HL-60 (cell line): ENCODE data around the gene HEPACAM.

Source experiments
- DNase-seq, 2 experiments: peaks; one replicate each; pipeline ENCODE4 v3.0.0-alpha.2; 2010 to 2020; ENCODE audit warnings: low read depth in 1 of 2, low spot score in 1 of 2
- H3K27ac ChIP-seq: fragments of 250-450 bp; sonication (Bioruptor Pico); replicated peaks from 2 replicates; pipeline ENCODE4 v1.5.1; 2020; ENCODE audit warnings: mild to moderate bottlenecking, moderate library complexity
- H3K27me3 ChIP-seq: fragments of 250-450 bp; sonication (Bioruptor Pico); 2 replicates; pipeline ENCODE4 v1.5.1; 2021; ENCODE audit warnings: mild to moderate bottlenecking, moderate library complexity; ENCODE audit not compliant: insufficient read depth, poor library complexity, severe bottlenecking
- H3K4me3 ChIP-seq: replicated peaks from 2 replicates; pipeline ENCODE4 v1.5.1; 2011; ENCODE audit warnings: mild to moderate bottlenecking, control low read depth, low read length; ENCODE audit not compliant: insufficient read depth
- GABPA ChIP-seq: IDR thresholded peaks from 2 replicates; pipeline ENCODE4 v1.6.1; 2012; ENCODE audit warnings: low read depth
- POLR2AphosphoS5 ChIP-seq: IDR thresholded peaks from 2 replicates; pipeline ENCODE4 v1.6.1; 2012; ENCODE audit warnings: low read depth
- SPI1 ChIP-seq: IDR thresholded peaks from 2 replicates; pipeline ENCODE4 v1.6.1; 2012; ENCODE audit warnings: low read depth, mild to moderate bottlenecking, borderline replicate concordance
- TF ChIP-seq, protein P1 (sequence below): IDR thresholded peaks from 2 replicates; pipeline ENCODE4 v1.6.1; 2012; ENCODE audit warnings: low read depth; ENCODE audit not compliant: insufficient replicate concordance
- TF ChIP-seq, protein P2 (sequence below): IDR thresholded peaks from one replicate; pipeline ENCODE4 v1.5.1; 2011; ENCODE audit warnings: low read length, control low read depth, inconsistent platforms; ENCODE audit not compliant: insufficient read depth

The HEPACAM gene

DNA sequence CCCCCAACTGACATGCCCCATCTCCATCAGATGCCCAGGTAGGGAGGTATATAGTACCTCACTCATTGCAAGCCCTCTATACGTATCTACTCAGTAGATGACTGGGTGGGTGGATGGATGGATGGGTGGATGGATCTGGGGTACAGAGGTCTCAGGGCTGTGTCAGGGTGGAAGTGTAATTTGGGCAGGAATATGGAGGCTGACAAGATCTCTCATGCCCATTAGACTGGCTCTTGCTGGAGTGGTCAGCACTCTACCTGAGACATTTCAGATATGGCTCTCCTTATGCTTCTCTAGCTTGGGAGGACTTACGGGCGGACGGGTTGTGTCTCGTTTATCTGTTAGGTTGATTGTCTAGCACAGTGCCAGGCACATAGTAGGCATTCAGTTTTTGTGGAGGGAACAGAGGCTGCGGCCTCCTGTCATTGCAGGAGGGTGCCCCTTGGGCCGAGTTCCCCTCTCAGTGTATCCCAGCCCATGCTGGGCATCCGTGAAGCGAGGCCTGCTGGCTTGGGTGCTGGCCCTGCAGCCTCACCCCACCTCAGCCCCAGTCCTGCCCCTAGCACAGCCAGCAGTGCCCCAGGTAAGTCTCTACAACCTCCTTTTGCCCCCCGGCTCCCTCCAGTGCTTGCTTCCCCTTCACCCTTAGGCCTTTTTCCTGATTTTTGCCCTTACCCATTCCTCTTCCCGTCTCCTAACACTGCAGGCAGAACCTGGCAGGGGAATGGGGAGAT lies 56.9 kb downstream of the HEPACAM start:
- H3K4me3 ChIP-seq: no peak overlapping the region
- peaks cover 7% of the 10 kb centered on the region for H3K27me3 ChIP-seq
- TF ChIP-seq SPI1 (no peak), POLR2AphosphoS5 (no peak), GABPA (no peak)
- TF ChIP-seq, protein P1, sequence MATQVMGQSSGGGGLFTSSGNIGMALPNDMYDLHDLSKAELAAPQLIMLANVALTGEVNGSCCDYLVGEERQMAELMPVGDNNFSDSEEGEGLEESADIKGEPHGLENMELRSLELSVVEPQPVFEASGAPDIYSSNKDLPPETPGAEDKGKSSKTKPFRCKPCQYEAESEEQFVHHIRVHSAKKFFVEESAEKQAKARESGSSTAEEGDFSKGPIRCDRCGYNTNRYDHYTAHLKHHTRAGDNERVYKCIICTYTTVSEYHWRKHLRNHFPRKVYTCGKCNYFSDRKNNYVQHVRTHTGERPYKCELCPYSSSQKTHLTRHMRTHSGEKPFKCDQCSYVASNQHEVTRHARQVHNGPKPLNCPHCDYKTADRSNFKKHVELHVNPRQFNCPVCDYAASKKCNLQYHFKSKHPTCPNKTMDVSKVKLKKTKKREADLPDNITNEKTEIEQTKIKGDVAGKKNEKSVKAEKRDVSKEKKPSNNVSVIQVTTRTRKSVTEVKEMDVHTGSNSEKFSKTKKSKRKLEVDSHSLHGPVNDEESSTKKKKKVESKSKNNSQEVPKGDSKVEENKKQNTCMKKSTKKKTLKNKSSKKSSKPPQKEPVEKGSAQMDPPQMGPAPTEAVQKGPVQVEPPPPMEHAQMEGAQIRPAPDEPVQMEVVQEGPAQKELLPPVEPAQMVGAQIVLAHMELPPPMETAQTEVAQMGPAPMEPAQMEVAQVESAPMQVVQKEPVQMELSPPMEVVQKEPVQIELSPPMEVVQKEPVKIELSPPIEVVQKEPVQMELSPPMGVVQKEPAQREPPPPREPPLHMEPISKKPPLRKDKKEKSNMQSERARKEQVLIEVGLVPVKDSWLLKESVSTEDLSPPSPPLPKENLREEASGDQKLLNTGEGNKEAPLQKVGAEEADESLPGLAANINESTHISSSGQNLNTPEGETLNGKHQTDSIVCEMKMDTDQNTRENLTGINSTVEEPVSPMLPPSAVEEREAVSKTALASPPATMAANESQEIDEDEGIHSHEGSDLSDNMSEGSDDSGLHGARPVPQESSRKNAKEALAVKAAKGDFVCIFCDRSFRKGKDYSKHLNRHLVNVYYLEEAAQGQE: no peak
- TF ChIP-seq, protein P2, sequence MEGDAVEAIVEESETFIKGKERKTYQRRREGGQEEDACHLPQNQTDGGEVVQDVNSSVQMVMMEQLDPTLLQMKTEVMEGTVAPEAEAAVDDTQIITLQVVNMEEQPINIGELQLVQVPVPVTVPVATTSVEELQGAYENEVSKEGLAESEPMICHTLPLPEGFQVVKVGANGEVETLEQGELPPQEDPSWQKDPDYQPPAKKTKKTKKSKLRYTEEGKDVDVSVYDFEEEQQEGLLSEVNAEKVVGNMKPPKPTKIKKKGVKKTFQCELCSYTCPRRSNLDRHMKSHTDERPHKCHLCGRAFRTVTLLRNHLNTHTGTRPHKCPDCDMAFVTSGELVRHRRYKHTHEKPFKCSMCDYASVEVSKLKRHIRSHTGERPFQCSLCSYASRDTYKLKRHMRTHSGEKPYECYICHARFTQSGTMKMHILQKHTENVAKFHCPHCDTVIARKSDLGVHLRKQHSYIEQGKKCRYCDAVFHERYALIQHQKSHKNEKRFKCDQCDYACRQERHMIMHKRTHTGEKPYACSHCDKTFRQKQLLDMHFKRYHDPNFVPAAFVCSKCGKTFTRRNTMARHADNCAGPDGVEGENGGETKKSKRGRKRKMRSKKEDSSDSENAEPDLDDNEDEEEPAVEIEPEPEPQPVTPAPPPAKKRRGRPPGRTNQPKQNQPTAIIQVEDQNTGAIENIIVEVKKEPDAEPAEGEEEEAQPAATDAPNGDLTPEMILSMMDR: no peak
- DNase-seq: no peak
- no peak overlapping the region for H3K27ac ChIP-seq

DNA sequence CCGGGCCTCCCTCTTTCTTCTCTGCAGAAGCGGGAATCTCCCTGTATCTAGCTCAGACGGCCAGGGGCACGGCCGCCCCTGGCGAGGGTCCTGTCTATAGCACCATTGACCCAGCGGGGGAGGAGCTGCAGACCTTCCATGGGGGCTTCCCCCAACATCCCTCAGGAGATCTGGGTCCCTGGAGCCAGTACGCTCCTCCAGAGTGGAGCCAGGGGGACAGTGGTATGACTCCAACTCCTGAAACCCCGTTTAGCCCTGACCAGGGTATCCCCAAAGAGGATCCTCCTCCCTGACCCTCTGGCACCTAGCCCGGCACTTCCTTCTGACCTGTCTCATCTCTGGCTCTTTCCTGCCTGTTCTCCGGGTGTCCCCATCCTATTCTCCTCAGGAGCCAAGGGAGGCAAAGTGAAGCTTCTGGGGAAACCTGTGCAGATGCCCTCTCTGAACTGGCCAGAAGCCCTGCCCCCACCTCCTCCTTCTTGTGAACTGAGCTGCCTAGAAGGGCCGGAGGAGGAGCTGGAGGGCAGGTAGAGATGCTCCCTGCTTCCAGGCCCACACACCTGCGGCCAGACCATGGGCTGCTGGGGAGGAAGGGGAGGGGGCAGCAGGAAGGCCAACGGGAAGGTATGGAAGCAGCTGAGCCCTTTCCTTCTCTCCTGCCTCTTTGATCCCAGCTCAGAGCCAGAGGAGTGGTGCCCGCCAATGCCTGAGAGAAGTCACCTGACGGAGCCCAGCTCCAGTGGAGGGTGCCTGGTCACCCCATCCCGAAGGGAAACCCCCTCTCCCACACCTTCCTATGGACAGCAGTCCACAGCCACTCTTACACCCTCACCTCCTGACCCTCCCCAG lies 57.7 kb downstream of the HEPACAM start:
- TF ChIP-seq, protein P1: no peak
- TF ChIP-seq POLR2AphosphoS5 (no peak), SPI1 (no peak), GABPA (no peak)
- TF ChIP-seq, protein P2: no peak
- Histone ChIP-seq H3K4me3 (no peak overlapping the region), H3K27me3 (peaks cover 7% of the 10 kb centered on the region), H3K27ac (no peak overlapping the region)
- DNase-seq: no peak

DNA sequence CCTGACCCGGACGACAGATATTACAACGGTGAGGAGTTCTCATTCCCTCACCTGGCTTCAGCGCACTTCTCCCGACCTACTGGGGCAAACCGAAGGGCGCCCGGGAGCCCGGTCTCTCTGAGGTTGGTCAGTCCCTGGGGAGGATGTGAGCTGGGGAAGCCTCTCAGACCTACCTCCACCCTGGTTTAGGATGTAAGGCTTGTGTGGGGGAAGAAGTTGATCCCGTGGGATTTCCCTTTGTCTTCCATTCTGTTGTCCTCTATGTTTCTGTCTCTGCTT lies 58.3 kb downstream of the HEPACAM start:
- TF ChIP-seq, protein P1: no peak
- TF ChIP-seq POLR2AphosphoS5 (no peak), GABPA (no peak), SPI1 (no peak)
- TF ChIP-seq, protein P2: no peak
- Histone ChIP-seq H3K4me3 (no peak overlapping the region), H3K27ac (no peak overlapping the region), H3K27me3 (peaks cover 7% of the 10 kb centered on the region)
- DNase-seq: no peak
